ENCODE data around the gene CRTAC1. TPM values are rescaled to one million over a fixed set of nuclear protein-coding genes. Genes with fewer than 3 reads are reported as not detected.

The CRTAC1 gene
- total RNA-seq, 4 donors from 2014 or later, result 0.48 to 1.1 (median 1.0) TPM

DNA sequence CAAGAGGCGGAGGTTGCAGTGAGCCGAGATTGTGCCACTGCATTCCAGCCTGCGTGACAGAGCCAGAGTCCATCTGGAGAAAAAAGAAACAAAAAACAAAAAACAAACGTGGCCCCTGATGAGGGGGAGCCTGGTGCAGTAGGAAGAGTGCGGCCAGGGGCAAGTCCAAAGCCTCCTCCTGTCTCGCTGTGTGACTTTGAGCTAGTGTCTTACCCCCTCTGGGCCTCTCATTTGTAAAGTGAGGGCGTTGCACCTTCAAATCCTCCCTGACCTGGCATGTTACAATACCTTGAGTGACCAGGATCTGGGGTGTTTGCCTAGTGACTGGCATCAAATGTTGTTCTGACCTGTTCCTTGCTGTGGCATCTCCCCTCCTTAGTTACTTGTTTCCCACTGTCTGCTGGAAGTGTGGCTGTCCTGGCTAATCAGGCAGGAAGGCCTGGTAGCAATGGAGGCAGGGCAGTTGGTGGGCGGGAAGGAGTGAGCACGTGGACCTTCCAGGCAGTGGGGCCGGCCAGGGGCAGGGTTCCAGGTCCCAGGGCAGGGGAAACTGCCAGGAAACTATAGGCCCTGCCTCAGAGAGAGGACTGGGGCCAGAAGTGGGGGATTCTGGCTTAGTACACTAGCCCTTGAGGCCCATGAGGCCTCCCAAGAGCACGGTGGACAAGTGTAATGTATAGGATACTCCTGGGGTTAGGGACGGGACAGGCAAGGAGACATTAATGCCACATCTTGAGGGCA, 205.2 kb downstream of the CRTAC1 start:
- no peak for ATAC-seq (ENCODE audit: low FRiP score)
- TF ChIP-seq, protein P1, sequence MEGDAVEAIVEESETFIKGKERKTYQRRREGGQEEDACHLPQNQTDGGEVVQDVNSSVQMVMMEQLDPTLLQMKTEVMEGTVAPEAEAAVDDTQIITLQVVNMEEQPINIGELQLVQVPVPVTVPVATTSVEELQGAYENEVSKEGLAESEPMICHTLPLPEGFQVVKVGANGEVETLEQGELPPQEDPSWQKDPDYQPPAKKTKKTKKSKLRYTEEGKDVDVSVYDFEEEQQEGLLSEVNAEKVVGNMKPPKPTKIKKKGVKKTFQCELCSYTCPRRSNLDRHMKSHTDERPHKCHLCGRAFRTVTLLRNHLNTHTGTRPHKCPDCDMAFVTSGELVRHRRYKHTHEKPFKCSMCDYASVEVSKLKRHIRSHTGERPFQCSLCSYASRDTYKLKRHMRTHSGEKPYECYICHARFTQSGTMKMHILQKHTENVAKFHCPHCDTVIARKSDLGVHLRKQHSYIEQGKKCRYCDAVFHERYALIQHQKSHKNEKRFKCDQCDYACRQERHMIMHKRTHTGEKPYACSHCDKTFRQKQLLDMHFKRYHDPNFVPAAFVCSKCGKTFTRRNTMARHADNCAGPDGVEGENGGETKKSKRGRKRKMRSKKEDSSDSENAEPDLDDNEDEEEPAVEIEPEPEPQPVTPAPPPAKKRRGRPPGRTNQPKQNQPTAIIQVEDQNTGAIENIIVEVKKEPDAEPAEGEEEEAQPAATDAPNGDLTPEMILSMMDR (IDR thresholded peaks at IDR 0.05), result no peak

GRCh38 chr10:97823734-97824133, 206.7 kb downstream of the CRTAC1 start:
- ATAC-seq (ENCODE audit: low FRiP score) (no peak), DNase-seq (ENCODE audit: low spot score) (no peak)
- TF ChIP-seq, protein P1 (IDR thresholded peaks at IDR 0.05), result no peak

More for the DNA sequence above, 205.2 kb downstream of the CRTAC1 start:
- no peak for DNase-seq (ENCODE audit: low spot score)

GRCh38 chr10:97822261-97822687, 208.1 kb downstream of the CRTAC1 start:
- DNase-seq (ENCODE audit: low spot score) (no peak), ATAC-seq (ENCODE audit: low FRiP score) (peak; percentile 42)
- TF ChIP-seq, protein P1 (IDR thresholded peaks at IDR 0.05), result no peak

DNA sequence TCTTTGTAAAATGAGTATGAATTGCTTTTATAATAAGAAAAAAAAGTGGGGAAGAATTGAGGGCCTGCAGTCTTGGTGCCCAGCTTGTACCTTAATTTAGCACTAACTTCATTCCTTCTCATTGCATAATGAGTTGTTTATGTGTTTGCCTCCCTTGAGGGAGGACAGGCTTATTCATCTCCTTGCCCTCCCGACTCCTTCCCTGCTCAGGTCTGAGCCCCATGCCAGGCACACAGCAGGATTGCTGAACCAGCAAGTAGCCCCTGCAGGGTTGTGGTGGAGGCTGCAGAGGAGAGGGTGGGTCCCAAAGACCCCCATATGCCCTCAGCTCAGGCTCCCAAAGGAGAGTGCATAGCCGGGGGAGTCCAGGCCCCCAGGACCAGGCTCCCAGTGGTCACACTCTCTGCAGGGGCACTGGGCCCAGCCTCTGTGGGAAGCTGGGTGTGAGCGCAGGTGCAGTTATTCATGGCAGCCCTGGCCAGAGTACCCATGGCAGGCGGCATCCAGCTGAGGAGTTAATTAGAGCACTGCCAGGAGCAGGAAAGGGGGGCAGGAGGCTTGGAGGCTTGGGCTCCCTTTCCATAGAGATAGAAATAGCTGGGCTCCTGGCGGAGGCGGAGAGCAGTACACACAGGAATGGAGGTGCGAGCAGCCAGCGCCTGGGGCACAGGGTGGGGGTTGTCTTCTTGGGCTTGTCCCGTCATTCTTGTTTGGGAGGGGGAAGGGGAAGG, 208.9 kb downstream of the CRTAC1 start:
- TF ChIP-seq, protein P1 (IDR thresholded peaks at IDR 0.05), result no peak
- ATAC-seq (ENCODE audit: low FRiP score) (no peak), DNase-seq (ENCODE audit: low spot score) (no peak)

DNA sequence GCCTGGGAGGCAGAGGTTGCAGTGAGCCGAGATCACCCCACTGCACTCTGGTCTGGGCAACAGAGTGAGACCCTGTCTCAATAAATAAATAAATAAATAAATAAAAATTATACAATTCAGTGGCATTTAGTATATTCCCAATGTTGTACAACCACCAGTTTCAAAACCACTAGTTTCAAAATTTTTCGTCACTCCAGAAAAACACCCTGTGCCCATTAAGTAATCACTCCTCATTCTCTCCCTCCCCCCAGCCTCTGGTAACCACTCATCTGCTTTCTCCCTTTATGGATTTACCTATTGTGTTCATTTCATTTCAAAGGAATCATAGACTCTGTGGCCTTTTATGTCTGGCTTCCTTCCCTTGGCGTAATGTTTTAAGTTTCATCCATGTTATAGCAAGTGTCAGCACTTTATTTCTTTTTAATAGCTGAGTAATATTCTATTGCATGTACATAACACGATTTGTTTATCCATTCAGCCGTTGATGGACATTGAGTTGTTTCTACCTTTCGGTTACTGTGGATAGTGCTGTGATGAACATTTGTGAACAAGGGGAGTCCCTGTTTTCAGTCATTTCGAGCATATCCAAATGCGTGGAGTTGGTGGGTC, 210.2 kb downstream of the CRTAC1 start:
- TF ChIP-seq, protein P1 (IDR thresholded peaks at IDR 0.05), result no peak
- no peak for ATAC-seq (ENCODE audit: low FRiP score)
- no peak for DNase-seq (ENCODE audit: low spot score)

GRCh38 chr10:97818572-97818971, 211.8 kb downstream of the CRTAC1 start:
- DNase-seq (ENCODE audit: low spot score), result no peak
- no peak for ATAC-seq (ENCODE audit: low FRiP score)
- TF ChIP-seq, protein P1 (IDR thresholded peaks at IDR 0.05), result no peak
